GM18858 (cell line): ENCODE data around the gene SRXN1.

Experiments used
- ATAC-seq: cut with Tn5 transposase; IDR thresholded peaks from one replicate; pipeline ENCODE4 v1.9.1; 2021; ENCODE audit not compliant: unreplicated experiment

Gene SRXN1

GRCh38 chr20:675453-676314, 22.7 kb upstream of the SRXN1 start, which contains the start of gene SCRT2:
Gene SCRT2 (minus strand): TSS chr20:675802. CDS start chr20:675601, 201 bp downstream.
- no peak for ATAC-seq

GRCh38 chr20:675033-675452, 22.0 kb upstream of the SRXN1 start:
- ATAC-seq = no peak

GRCh38 chr20:673603-674001, 20.6 kb upstream of the SRXN1 start:
- no peak for ATAC-seq

- no peak for ATAC-seq
These were observed 20.1 kb upstream of the SRXN1 start for GRCh38 chr20:672963-673602.

- ATAC-seq = no peak
These were observed 18.4 kb upstream of the SRXN1 start for GRCh38 chr20:671252-672030.

GRCh38 chr20:669573-669972, 16.6 kb upstream of the SRXN1 start:
- ATAC-seq = no peak

- no peak for ATAC-seq
These were observed 15.6 kb upstream of the SRXN1 start for GRCh38 chr20:668638-669037.

GRCh38 chr20:668050-668449, 15.1 kb upstream of the SRXN1 start:
- no peak for ATAC-seq

- no peak for ATAC-seq
These were observed 14.5 kb upstream of the SRXN1 start for GRCh38 chr20:667351-668034.

- no peak for ATAC-seq
These were observed 13.9 kb upstream of the SRXN1 start for GRCh38 chr20:666877-667276.

GRCh38 chr20:665276-665675, 12.3 kb upstream of the SRXN1 start:
- no peak for ATAC-seq

GRCh38 chr20:664576-664975, 11.6 kb upstream of the SRXN1 start:
- ATAC-seq = no peak

- ATAC-seq = no peak
These were observed 11.2 kb upstream of the SRXN1 start for GRCh38 chr20:664151-664550.

- no peak for ATAC-seq
These were observed 10.5 kb upstream of the SRXN1 start for GRCh38 chr20:663315-664090.

GRCh38 chr20:662277-663192, 9.5 kb upstream of the SRXN1 start:
- no peak for ATAC-seq

- ATAC-seq = no peak
These were observed 8.7 kb upstream of the SRXN1 start for GRCh38 chr20:661474-662270.

- no peak for ATAC-seq
These were observed 5.8 kb upstream of the SRXN1 start for GRCh38 chr20:658731-659291.

- no peak for ATAC-seq
These were observed 5.2 kb upstream of the SRXN1 start for GRCh38 chr20:658202-658601.
